Measurements from ENCODE around the gene LRP2.

LRP2 gene

DNA sequence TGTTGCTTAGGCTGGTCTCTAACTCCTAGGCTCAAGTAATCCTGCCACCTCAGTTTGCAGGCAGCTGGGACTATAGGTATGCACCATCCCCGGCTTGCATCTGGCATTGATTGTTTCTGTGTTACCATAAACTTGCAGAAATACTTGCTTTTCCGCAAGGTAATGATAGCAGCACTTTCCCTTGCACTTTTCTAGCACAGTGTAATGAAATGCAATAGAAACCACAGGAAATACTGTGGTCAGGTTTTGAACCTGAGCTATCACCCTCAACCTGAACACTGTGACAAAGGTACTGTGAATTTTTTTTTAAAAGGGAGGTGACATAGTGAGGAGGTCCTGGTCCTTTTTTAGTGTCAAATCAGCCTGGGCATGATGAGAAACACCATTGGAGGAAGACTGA, 254.7 kb downstream of the LRP2 start:
- H3K27me3 ChIP-seq (ENCODE audit: control insufficient read depth in 1 of 2, insufficient read depth in 1 of 2, low read length in 2 of 2), result peaks cover 28 to 61% of the 10 kb centered on the region in 2 experiments
- DNase-seq, result no peak
- no peak overlapping the region for H3K14ac ChIP-seq (ENCODE audit: low read length in 2 of 2)
- no peaks in the 10 kb centered on the region for H3K9me3 ChIP-seq (ENCODE audit: control insufficient read depth, low read length)
- H3K4me1 ChIP-seq (ENCODE audit: control insufficient read depth, insufficient read depth, low read depth, low read length), result no peaks in the 10 kb centered on the region
- no peak overlapping the region for H3K4me2 ChIP-seq (ENCODE audit: low read length, poor library complexity, severe bottlenecking)
- H3K4ac ChIP-seq (ENCODE audit: low read depth in 1 of 2, low read length in 2 of 2), result no peak overlapping the region
- H3K36me3 ChIP-seq (ENCODE audit: control insufficient read depth in 1 of 2, insufficient read depth in 2 of 2, low read depth in 1 of 2, low read length in 2 of 2), result no peaks in the 10 kb centered on the region
- H2BK12ac ChIP-seq (ENCODE audit: low read length in 2 of 2), result no peak overlapping the region
- H2AFZ ChIP-seq (ENCODE audit: low read depth, low read length), result no peak overlapping the region
- no peak overlapping the region for H3K27ac ChIP-seq (ENCODE audit: low read length, poor library complexity, severe bottlenecking)
- no peak overlapping the region for H3K23ac ChIP-seq (ENCODE audit: low read length in 2 of 2)
- WGBS, result 95% methylated on average over 2 of the region's 2 CpGs
- H4K91ac ChIP-seq (ENCODE audit: low read length), result no peak overlapping the region
- H3K9ac ChIP-seq (ENCODE audit: low read length), result no peak overlapping the region
- H3K79me1 ChIP-seq (replicated peaks; ENCODE audit: low read length, poor library complexity, severe bottlenecking), result no peaks in the 10 kb centered on the region
- no peak overlapping the region for H3K18ac ChIP-seq (ENCODE audit: low read depth in 1 of 2, low read length in 2 of 2)
- H2BK120ac ChIP-seq (ENCODE audit: low read depth, low read length), result no peak overlapping the region
- no peak overlapping the region for H2BK15ac ChIP-seq (ENCODE audit: low read depth, poor library complexity, severe bottlenecking)
- H2BK5ac ChIP-seq (ENCODE audit: low read depth, low read length, poor library complexity, severe bottlenecking), result no peak overlapping the region
- H4K8ac ChIP-seq (ENCODE audit: low read length), result no peak overlapping the region
- H2AK5ac ChIP-seq (ENCODE audit: low read length, severe bottlenecking), result no peak overlapping the region
- H3K4me3 ChIP-seq (ENCODE audit: insufficient read depth in 1 of 2, low read depth in 1 of 2, low read length in 2 of 2), result no peak overlapping the region

DNA sequence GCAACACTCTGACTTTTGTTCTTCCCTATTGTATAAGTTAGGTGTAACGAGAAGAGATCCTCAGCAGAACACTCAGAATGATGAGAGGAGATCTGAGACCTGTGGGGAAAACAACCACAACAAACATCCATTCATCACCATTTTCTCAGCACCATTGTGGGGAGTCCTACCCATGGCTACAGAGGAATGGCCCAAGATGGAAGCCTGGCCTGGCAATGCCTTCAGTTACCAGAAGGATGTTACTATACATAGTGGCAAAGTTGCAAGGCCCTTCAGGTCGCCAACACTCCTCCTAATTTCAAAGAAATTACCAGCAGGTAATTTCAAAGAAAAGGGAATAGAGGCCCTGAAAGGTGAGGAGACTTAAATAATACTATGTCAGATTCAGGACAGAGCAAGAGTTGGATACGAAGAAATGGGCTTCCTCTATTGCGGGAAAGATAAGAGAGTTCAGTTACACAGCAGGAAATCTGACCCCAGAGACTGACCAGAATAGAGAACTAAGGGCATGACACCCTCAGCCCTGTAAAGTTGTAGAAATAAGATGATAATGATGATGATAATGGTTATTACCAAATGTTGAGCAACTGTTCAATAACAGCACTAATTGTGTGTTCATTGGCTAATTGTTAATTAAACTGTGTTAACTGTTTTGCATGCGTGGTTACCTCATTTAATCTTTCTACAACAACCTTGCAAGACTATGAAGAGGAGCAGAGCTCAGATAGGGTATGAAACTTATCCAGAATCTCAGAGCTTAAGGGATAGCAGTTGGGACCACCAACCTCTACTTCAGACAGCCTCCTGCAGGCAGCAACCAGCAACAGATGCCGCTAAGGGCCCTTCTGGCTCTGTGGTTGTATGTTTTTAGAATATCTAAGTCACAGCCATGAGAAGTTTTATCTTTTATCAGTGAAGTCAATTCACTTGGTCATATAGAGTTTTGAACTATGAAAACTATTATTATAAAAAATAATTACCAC, 255.5 kb downstream of the LRP2 start:
- H2BK5ac ChIP-seq (ENCODE audit: low read depth, low read length, poor library complexity, severe bottlenecking), result no peak overlapping the region
- no peak overlapping the region for H3K18ac ChIP-seq (ENCODE audit: low read depth in 1 of 2, low read length in 2 of 2)
- no peak overlapping the region for H3K4ac ChIP-seq (ENCODE audit: low read depth in 1 of 2, low read length in 2 of 2)
- H3K36me3 ChIP-seq (ENCODE audit: control insufficient read depth in 1 of 2, insufficient read depth in 2 of 2, low read depth in 1 of 2, low read length in 2 of 2), result no peaks in the 10 kb centered on the region
- no peak overlapping the region for H3K4me2 ChIP-seq (ENCODE audit: low read length, poor library complexity, severe bottlenecking)
- H2AK5ac ChIP-seq (ENCODE audit: low read length, severe bottlenecking), result no peak overlapping the region
- no peak overlapping the region for H3K9ac ChIP-seq (ENCODE audit: low read length)
- DNase-seq, result no peak
- H2BK15ac ChIP-seq (ENCODE audit: low read depth, poor library complexity, severe bottlenecking), result no peak overlapping the region
- H2BK120ac ChIP-seq (ENCODE audit: low read depth, low read length), result no peak overlapping the region
- no peaks in the 10 kb centered on the region for H3K4me1 ChIP-seq (ENCODE audit: control insufficient read depth, insufficient read depth, low read depth, low read length)
- H3K14ac ChIP-seq (ENCODE audit: low read length in 2 of 2), result no peak overlapping the region
- H3K27me3 ChIP-seq (ENCODE audit: control insufficient read depth in 1 of 2, insufficient read depth in 1 of 2, low read length in 2 of 2), result peaks cover 29 to 60% of the 10 kb centered on the region in 2 experiments
- no peaks in the 10 kb centered on the region for H3K9me3 ChIP-seq (ENCODE audit: control insufficient read depth, low read length)
- H4K91ac ChIP-seq (ENCODE audit: low read length), result no peak overlapping the region
- H3K79me1 ChIP-seq (replicated peaks; ENCODE audit: low read length, poor library complexity, severe bottlenecking), result no peaks in the 10 kb centered on the region
- no peak overlapping the region for H3K23ac ChIP-seq (ENCODE audit: low read length in 2 of 2)
- no peak overlapping the region for H3K27ac ChIP-seq (ENCODE audit: low read length, poor library complexity, severe bottlenecking)
- no peak overlapping the region for H2BK12ac ChIP-seq (ENCODE audit: low read length in 2 of 2)
- 83% methylated on average over 3 of the region's 6 CpGs for WGBS
- H3K4me3 ChIP-seq (ENCODE audit: insufficient read depth in 1 of 2, low read depth in 1 of 2, low read length in 2 of 2), result no peak overlapping the region
- no peak overlapping the region for H4K8ac ChIP-seq (ENCODE audit: low read length)
- H2AFZ ChIP-seq (ENCODE audit: low read depth, low read length), result no peak overlapping the region

- no peak overlapping the region for H3K14ac ChIP-seq (ENCODE audit: low read length in 2 of 2)
- H2BK15ac ChIP-seq (ENCODE audit: low read depth, poor library complexity, severe bottlenecking), result no peak overlapping the region
- whole genome bisulfite sequencing, result 97% methylated on average over 2 of the region's 2 CpGs
- no peaks in the 10 kb centered on the region for H3K36me3 ChIP-seq (ENCODE audit: control insufficient read depth in 1 of 2, insufficient read depth in 2 of 2, low read depth in 1 of 2, low read length in 2 of 2)
- no peaks in the 10 kb centered on the region for H3K79me1 ChIP-seq (replicated peaks; ENCODE audit: low read length, poor library complexity, severe bottlenecking)
- no peak for DNase-seq
- H3K23ac ChIP-seq (ENCODE audit: low read length in 2 of 2), result no peak overlapping the region
- no peak overlapping the region for H3K4ac ChIP-seq (ENCODE audit: low read depth in 1 of 2, low read length in 2 of 2)
- peaks cover 24 to 56% of the 10 kb centered on the region in 2 experiments for H3K27me3 ChIP-seq (ENCODE audit: control insufficient read depth in 1 of 2, insufficient read depth in 1 of 2, low read length in 2 of 2)
- H3K4me2 ChIP-seq (ENCODE audit: low read length, poor library complexity, severe bottlenecking), result no peak overlapping the region
- H3K18ac ChIP-seq (ENCODE audit: low read depth in 1 of 2, low read length in 2 of 2), result no peak overlapping the region
- H2AK5ac ChIP-seq (ENCODE audit: low read length, severe bottlenecking), result no peak overlapping the region
- no peak overlapping the region for H2BK5ac ChIP-seq (ENCODE audit: low read depth, low read length, poor library complexity, severe bottlenecking)
- no peaks in the 10 kb centered on the region for H3K9me3 ChIP-seq (ENCODE audit: control insufficient read depth, low read length)
- no peak overlapping the region for H2BK120ac ChIP-seq (ENCODE audit: low read depth, low read length)
- H4K91ac ChIP-seq (ENCODE audit: low read length), result no peak overlapping the region
- H3K27ac ChIP-seq (ENCODE audit: low read length, poor library complexity, severe bottlenecking), result no peak overlapping the region
- no peak overlapping the region for H2BK12ac ChIP-seq (ENCODE audit: low read length in 2 of 2)
- H3K9ac ChIP-seq (ENCODE audit: low read length), result no peak overlapping the region
- no peak overlapping the region for H2AFZ ChIP-seq (ENCODE audit: low read depth, low read length)
- H3K4me3 ChIP-seq (ENCODE audit: insufficient read depth in 1 of 2, low read depth in 1 of 2, low read length in 2 of 2), result no peak overlapping the region
- no peaks in the 10 kb centered on the region for H3K4me1 ChIP-seq (ENCODE audit: control insufficient read depth, insufficient read depth, low read depth, low read length)
- H4K8ac ChIP-seq (ENCODE audit: low read length), result no peak overlapping the region
These were observed 256.2 kb downstream of the LRP2 start for GRCh38 chr2:169106134-169106533.

GRCh38 chr2:169105476-169105875, 256.9 kb downstream of the LRP2 start:
- H2AFZ ChIP-seq (ENCODE audit: low read depth, low read length), result no peak overlapping the region
- peaks cover 19 to 51% of the 10 kb centered on the region in 2 experiments for H3K27me3 ChIP-seq (ENCODE audit: control insufficient read depth in 1 of 2, insufficient read depth in 1 of 2, low read length in 2 of 2)
- no peaks in the 10 kb centered on the region for H3K36me3 ChIP-seq (ENCODE audit: control insufficient read depth in 1 of 2, insufficient read depth in 2 of 2, low read depth in 1 of 2, low read length in 2 of 2)
- no peak overlapping the region for H3K4me2 ChIP-seq (ENCODE audit: low read length, poor library complexity, severe bottlenecking)
- H3K4me1 ChIP-seq (ENCODE audit: control insufficient read depth, insufficient read depth, low read depth, low read length), result no peaks in the 10 kb centered on the region
- WGBS, result no CpG with 5 or more reads among the region's 1 CpG
- no peak overlapping the region for H4K8ac ChIP-seq (ENCODE audit: low read length)
- no peaks in the 10 kb centered on the region for H3K9me3 ChIP-seq (ENCODE audit: control insufficient read depth, low read length)
- H2BK5ac ChIP-seq (ENCODE audit: low read depth, low read length, poor library complexity, severe bottlenecking), result no peak overlapping the region
- H2BK12ac ChIP-seq (ENCODE audit: low read length in 2 of 2), result no peak overlapping the region
- no peak overlapping the region for H3K23ac ChIP-seq (ENCODE audit: low read length in 2 of 2)
- H3K18ac ChIP-seq (ENCODE audit: low read depth in 1 of 2, low read length in 2 of 2), result no peak overlapping the region
- no peaks in the 10 kb centered on the region for H3K79me1 ChIP-seq (replicated peaks; ENCODE audit: low read length, poor library complexity, severe bottlenecking)
- no peak for DNase-seq
- no peak overlapping the region for H2BK15ac ChIP-seq (ENCODE audit: low read depth, poor library complexity, severe bottlenecking)
- H4K91ac ChIP-seq (ENCODE audit: low read length), result no peak overlapping the region
- no peak overlapping the region for H3K4me3 ChIP-seq (ENCODE audit: insufficient read depth in 1 of 2, low read depth in 1 of 2, low read length in 2 of 2)
- H3K9ac ChIP-seq (ENCODE audit: low read length), result no peak overlapping the region
- H3K27ac ChIP-seq (ENCODE audit: low read length, poor library complexity, severe bottlenecking), result no peak overlapping the region
- no peak overlapping the region for H3K4ac ChIP-seq (ENCODE audit: low read depth in 1 of 2, low read length in 2 of 2)
- no peak overlapping the region for H2AK5ac ChIP-seq (ENCODE audit: low read length, severe bottlenecking)
- H2BK120ac ChIP-seq (ENCODE audit: low read depth, low read length), result no peak overlapping the region
- no peak overlapping the region for H3K14ac ChIP-seq (ENCODE audit: low read length in 2 of 2)
